Prostate gland (tissue), 2 donors: ENCODE data around the gene ECEL1.

ENCODE experiments used
- POLR2A ChIP-seq: fragments of 450-650 bp; IDR thresholded peaks from one replicate; pipeline ENCODE4 v1.6.1; 2016; ENCODE audit warnings: antibody characterized with exemption, mild to moderate bottlenecking
- POLR2AphosphoS5 ChIP-seq: sonication (generic); formaldehyde crosslinking; IDR thresholded peaks from one replicate; pipeline ENCODE4 v1.6.1; 2017; ENCODE audit warnings: antibody characterized with exemption
- TF ChIP-seq, protein P1 (sequence below), 4 experiments: fragments of 200-600 bp in 2 of 4; fragments of 450-650 bp in 2 of 4; sonication (generic) in 2 of 4; IDR thresholded peaks; 1 replicate in 3 of 4; 2 replicates in 1 of 4; pipeline ENCODE4 v1.5.1; 2016 to 2019; ENCODE audit warnings: antibody characterized with exemption in 4 of 4, mild to moderate bottlenecking in 2 of 4, moderate library complexity in 2 of 4

DNA sequence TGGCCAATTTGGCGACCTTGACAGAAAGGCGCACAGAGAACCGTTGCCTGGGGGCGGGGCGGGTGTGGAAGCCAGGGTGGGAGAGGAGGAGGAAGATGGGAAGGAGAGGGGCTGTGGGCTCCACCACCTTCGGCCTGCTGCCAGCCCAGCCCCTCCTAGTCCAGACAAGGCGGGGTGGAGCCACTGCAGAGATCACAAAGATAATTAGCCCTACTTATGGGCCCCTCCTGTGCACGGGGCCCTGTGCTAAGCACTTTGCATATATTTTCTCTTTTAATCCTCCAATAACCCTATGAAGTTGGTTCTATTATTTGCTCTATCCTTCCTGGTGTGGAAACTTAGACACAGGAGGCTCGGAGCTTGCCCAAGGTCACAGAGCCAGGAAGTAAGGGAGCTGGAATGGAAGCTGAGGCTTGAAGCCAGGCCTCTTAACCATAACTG lies 13.7 kb upstream of the ECEL1 start:
- TF ChIP-seq, protein P1, sequence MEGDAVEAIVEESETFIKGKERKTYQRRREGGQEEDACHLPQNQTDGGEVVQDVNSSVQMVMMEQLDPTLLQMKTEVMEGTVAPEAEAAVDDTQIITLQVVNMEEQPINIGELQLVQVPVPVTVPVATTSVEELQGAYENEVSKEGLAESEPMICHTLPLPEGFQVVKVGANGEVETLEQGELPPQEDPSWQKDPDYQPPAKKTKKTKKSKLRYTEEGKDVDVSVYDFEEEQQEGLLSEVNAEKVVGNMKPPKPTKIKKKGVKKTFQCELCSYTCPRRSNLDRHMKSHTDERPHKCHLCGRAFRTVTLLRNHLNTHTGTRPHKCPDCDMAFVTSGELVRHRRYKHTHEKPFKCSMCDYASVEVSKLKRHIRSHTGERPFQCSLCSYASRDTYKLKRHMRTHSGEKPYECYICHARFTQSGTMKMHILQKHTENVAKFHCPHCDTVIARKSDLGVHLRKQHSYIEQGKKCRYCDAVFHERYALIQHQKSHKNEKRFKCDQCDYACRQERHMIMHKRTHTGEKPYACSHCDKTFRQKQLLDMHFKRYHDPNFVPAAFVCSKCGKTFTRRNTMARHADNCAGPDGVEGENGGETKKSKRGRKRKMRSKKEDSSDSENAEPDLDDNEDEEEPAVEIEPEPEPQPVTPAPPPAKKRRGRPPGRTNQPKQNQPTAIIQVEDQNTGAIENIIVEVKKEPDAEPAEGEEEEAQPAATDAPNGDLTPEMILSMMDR (IDR thresholded peaks at IDR 0.05): no peak
- no peak for TF ChIP-seq POLR2A
- TF ChIP-seq POLR2AphosphoS5: no peak
